ENCODE data around the gene C16orf82. TPM values are rescaled to one million over a fixed set of nuclear protein-coding genes. Genes with fewer than 3 reads are reported as not detected.

The C16orf82 gene
- total RNA-seq, 1 experiment from 2014 or later, result not detected

DNA sequence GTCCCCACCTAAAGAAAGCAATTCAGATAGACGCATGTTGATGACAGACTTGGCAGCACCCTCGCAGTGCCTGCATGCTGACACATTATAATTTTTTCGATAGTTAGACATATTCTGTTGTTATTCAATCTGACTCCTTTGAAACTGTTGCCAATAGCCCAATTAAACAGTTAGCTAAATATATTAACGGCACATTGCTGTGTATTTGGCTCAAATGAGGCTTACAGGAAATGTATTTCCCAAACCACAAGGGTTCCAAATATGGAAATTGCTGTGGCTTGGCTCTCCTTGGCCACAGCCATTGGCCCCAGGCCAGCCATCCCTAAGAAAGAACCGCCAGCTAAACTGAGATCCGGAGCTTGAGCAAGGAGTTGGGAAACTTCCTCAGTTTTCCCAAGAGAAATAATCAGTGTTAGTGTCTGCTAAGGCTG, 31.1 kb downstream of the C16orf82 start:
- Mint-ChIP-seq H3K27me3 (ENCODE audit: insufficient read depth, unreplicated experiment) (peaks cover 12% of the 10 kb centered on the region), H3K27ac (ENCODE audit: low read depth, unreplicated experiment) (no peak overlapping the region), H3K36me3 (ENCODE audit: insufficient read depth, unreplicated experiment) (no peaks in the 10 kb centered on the region), H3K4me1 (ENCODE audit: insufficient read depth, unreplicated experiment) (no peaks in the 10 kb centered on the region), H3K4me3 (ENCODE audit: unreplicated experiment) (no peak overlapping the region), H3K9me3 (ENCODE audit: unreplicated experiment) (peaks cover 10% of the 10 kb centered on the region)
- ChIA-PET CTCF (interaction anchor here (0.6 to 2.1 kb wide), 2 partner anchors 12 to 125 kb away, joined by 3 to 12 read pairs; no protein-coding TSS in a partner anchor), POLR2A (no interaction called here)
- no TSS peak for BruUV-seq (replicated peaks)
- intact Hi-C loops (cut with micrococcal nuclease), result no loop called here
- TF ChIP-seq, protein P1, sequence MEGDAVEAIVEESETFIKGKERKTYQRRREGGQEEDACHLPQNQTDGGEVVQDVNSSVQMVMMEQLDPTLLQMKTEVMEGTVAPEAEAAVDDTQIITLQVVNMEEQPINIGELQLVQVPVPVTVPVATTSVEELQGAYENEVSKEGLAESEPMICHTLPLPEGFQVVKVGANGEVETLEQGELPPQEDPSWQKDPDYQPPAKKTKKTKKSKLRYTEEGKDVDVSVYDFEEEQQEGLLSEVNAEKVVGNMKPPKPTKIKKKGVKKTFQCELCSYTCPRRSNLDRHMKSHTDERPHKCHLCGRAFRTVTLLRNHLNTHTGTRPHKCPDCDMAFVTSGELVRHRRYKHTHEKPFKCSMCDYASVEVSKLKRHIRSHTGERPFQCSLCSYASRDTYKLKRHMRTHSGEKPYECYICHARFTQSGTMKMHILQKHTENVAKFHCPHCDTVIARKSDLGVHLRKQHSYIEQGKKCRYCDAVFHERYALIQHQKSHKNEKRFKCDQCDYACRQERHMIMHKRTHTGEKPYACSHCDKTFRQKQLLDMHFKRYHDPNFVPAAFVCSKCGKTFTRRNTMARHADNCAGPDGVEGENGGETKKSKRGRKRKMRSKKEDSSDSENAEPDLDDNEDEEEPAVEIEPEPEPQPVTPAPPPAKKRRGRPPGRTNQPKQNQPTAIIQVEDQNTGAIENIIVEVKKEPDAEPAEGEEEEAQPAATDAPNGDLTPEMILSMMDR (IDR thresholded peaks at IDR 0.05; ENCODE audit: unreplicated experiment), result no peak
- DNase-seq (ENCODE audit: unreplicated experiment), result peak; percentile 35

DNA sequence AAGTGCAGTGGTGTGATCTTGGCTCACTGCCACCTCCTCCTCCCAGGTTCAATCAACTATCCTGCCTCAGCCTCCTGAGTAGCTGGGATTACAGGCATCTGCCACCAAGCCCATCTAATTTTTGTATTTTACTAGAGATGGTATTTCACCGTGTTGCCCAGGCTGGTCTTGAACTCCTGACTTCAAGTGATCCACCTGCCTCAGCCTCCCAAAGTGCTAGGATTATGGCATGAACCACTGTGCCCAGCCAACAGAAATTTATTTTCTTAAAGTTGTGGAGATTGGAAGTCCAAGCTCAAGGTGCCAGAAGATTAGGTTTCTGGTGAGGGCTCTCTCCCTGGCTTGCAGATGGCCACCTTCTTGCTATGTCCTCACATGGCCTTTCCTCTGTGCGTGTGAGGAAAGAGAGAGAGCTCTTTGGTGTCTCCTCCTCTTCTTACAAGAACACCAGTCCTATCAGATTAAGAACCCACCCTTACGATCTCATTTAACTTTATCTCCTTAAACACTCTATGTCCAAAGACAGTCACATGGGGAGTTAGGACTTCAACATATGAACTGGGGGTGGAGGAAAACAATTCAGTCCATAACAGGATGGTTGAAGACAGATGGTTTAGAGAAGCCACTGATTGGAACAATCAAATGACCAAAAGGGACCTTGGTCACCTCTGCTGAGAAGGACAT, 31.8 kb downstream of the C16orf82 start:
- no peak overlapping the region for H3K4me3 Mint-ChIP-seq (ENCODE audit: unreplicated experiment)
- CTCF ChIA-PET, result interaction anchor here (0.6 to 2.1 kb wide), 2 partner anchors 12 to 1873 kb away, joined by 3 to 12 read pairs; no protein-coding TSS in a partner anchor
- intact Hi-C loops (cut with micrococcal nuclease), result no loop called here
- no peak for DNase-seq (ENCODE audit: unreplicated experiment)
- H3K27me3 Mint-ChIP-seq (ENCODE audit: insufficient read depth, unreplicated experiment), result peaks cover 7% of the 10 kb centered on the region
- BruUV-seq (replicated peaks), result no TSS peak
- no peaks in the 10 kb centered on the region for H3K4me1 Mint-ChIP-seq (ENCODE audit: insufficient read depth, unreplicated experiment)
- POLR2A ChIA-PET, result no interaction called here
- no peaks in the 10 kb centered on the region for H3K36me3 Mint-ChIP-seq (ENCODE audit: insufficient read depth, unreplicated experiment)
- TF ChIP-seq, protein P1 (IDR thresholded peaks at IDR 0.05; ENCODE audit: unreplicated experiment), result no peak
- H3K27ac Mint-ChIP-seq (ENCODE audit: low read depth, unreplicated experiment), result no peak overlapping the region
- peaks cover 15% of the 10 kb centered on the region for H3K9me3 Mint-ChIP-seq (ENCODE audit: unreplicated experiment)

DNA sequence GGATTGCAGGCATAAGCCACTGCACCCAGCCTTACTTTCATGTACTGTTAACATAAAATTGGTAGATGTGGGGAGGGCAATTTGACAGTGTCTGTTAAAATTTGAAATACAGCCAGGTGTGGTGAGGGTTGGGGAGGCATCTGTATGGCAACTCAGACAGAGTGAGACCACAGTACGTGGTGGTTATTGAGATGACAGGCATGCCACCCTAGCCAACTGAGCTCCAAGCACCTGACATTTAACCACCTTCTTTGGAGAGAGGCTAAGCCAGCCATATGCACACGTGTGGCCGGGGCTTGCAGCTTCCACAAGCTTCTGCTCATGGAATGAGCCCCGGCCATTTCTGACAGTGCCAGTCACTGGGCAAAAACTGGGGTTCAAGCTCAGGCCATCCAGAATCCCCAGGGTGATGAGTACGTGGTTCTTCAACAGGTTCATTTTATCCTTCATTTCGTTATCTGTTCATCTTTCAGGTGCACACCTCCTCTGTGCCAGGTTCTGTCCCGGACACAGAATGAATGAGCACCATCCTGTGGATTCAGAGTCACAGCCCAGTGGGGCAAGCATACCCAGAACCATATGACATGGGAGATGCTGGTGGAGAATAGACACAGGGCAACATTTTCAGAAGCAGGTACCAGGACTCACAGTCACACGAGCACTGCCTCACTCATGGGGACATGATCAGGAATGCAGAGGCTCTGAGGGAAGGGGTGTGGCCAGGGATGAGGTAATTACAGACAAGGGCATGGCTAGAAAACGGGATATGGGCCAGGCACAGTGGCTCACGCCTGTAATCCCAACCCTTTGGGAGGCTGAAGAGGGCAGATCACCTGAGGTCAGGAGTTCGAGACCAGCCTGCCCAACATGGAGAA, 36.2 kb downstream of the C16orf82 start:
- ChIA-PET POLR2A (no interaction called here), CTCF (interaction anchor here (0.7 kb wide), 1 partner anchor 1877 kb away, joined by 4 read pairs; no protein-coding TSS in a partner anchor)
- H3K4me3 Mint-ChIP-seq (ENCODE audit: unreplicated experiment), result no peak overlapping the region
- TF ChIP-seq, protein P1 (IDR thresholded peaks at IDR 0.05; ENCODE audit: unreplicated experiment), result no peak
- H3K27me3 Mint-ChIP-seq (ENCODE audit: insufficient read depth, unreplicated experiment), result no peaks in the 10 kb centered on the region
- H3K27ac Mint-ChIP-seq (ENCODE audit: low read depth, unreplicated experiment), result no peak overlapping the region
- BruUV-seq (replicated peaks), result no TSS peak
- intact Hi-C loops (cut with micrococcal nuclease), result no loop called here
- H3K4me1 Mint-ChIP-seq (ENCODE audit: insufficient read depth, unreplicated experiment), result no peaks in the 10 kb centered on the region
- no peaks in the 10 kb centered on the region for H3K36me3 Mint-ChIP-seq (ENCODE audit: insufficient read depth, unreplicated experiment)
- no peak for DNase-seq (ENCODE audit: unreplicated experiment)
- peaks cover 5% of the 10 kb centered on the region for H3K9me3 Mint-ChIP-seq (ENCODE audit: unreplicated experiment)

DNA sequence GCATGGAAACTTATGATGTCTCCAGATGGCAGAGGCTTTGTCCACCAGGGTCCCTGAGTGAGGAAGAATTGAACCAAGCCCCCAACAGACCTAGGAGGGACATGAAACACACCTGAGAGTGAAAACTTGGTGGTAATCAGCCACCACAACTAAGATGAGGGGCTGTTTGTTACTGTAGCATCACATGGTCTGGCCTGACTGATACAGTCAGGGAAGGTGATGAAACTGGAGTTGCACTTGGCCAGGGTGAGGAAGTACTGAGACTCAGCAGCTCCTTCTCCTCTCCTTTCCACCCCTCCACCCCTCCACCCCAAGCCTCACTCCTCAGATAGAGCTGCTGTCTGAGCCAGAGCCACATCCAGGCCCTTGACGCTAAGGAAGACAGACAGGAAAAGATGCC, 37.2 kb downstream of the C16orf82 start:
- Mint-ChIP-seq H3K4me1 (ENCODE audit: insufficient read depth, unreplicated experiment) (no peaks in the 10 kb centered on the region), H3K4me3 (ENCODE audit: unreplicated experiment) (no peak overlapping the region), H3K9me3 (ENCODE audit: unreplicated experiment) (peaks cover 5% of the 10 kb centered on the region), H3K36me3 (ENCODE audit: insufficient read depth, unreplicated experiment) (peaks cover 1% of the 10 kb centered on the region), H3K27ac (ENCODE audit: low read depth, unreplicated experiment) (no peak overlapping the region), H3K27me3 (ENCODE audit: insufficient read depth, unreplicated experiment) (no peaks in the 10 kb centered on the region)
- BruUV-seq (replicated peaks), result no TSS peak
- DNase-seq (ENCODE audit: unreplicated experiment), result no peak
- TF ChIP-seq, protein P1 (IDR thresholded peaks at IDR 0.05; ENCODE audit: unreplicated experiment), result no peak
- intact Hi-C loops (cut with micrococcal nuclease), result no loop called here
- CTCF ChIA-PET, result no interaction called here
- POLR2A ChIA-PET, result no interaction called here
